ENCODE results near the gene COL4A3. TPM values are rescaled to one million over a fixed set of nuclear protein-coding genes. Genes with fewer than 3 reads are reported as not detected.

The COL4A3 gene
- total RNA-seq, 1 donor from 2014 or later = 0.26 TPM

DNA sequence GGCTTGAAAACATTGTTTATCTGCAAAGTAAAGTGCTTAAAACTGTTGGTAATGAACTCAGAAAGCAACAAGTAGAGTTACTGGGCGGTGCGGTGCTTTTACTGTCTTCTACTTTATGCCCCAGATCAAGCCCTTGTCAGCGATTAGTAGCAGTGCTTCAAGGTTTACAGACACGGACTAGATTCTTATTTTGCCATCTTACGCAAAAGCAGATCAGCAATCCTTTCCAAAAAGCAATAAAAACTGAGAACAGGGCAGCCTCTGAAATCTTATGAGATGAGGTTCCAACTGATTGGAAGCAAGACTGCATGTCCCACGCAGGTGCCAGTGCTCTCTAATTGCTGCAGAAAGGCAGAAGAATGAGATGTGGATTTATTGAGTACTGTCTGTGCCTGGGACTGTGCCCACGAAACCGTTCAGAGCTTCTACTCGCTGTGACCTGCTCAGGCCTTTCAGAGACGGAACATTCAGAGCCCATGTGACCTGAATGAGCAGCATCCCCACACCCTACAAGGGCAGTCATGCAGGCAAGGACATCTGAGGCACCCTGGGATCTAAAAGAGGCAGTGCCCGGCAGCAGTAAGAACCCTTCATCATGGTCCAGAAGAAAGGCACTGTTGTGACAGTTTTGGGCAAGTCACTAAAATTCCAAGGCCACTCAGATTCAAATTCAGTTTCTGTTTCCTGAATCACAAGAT lies 15.7 kb downstream of the COL4A3 start:
- DNase-seq (ENCODE audit: low read depth) (no peak), FAIRE-seq (peak; percentile 28)
- TF ChIP-seq, protein P1, sequence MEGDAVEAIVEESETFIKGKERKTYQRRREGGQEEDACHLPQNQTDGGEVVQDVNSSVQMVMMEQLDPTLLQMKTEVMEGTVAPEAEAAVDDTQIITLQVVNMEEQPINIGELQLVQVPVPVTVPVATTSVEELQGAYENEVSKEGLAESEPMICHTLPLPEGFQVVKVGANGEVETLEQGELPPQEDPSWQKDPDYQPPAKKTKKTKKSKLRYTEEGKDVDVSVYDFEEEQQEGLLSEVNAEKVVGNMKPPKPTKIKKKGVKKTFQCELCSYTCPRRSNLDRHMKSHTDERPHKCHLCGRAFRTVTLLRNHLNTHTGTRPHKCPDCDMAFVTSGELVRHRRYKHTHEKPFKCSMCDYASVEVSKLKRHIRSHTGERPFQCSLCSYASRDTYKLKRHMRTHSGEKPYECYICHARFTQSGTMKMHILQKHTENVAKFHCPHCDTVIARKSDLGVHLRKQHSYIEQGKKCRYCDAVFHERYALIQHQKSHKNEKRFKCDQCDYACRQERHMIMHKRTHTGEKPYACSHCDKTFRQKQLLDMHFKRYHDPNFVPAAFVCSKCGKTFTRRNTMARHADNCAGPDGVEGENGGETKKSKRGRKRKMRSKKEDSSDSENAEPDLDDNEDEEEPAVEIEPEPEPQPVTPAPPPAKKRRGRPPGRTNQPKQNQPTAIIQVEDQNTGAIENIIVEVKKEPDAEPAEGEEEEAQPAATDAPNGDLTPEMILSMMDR (IDR thresholded peaks at IDR 0.05; ENCODE audit: insufficient read depth, low read length, severe bottlenecking) = no peak
- no peak overlapping the region for H3K4me3 ChIP-seq (ENCODE audit: low read depth, low read length)
- H3K27me3 ChIP-seq (ENCODE audit: control insufficient read depth, insufficient read depth, low read length) = no peaks in the 10 kb centered on the region
- H3K36me3 ChIP-seq (ENCODE audit: control insufficient read depth, insufficient read depth, low read length) = no peaks in the 10 kb centered on the region

DNA sequence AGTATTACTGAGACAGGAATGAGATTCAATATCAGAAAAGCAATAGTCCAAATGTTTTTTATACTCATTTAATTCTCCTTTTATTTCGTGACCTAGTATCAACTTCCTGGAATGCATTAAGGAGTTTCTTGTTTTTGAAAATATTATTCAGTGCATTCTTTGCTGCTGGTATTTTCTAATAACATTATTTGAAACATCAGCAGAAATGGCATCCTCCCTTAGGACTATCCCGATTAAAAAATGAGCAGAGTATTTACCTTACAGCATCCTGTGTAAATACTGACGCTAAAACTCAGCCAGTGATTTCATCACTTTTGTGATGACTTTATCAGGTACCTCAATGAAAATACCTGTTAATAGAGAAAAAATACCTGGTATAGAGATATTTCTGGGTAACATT lies 16.3 kb downstream of the COL4A3 start:
- TF ChIP-seq, protein P1 (IDR thresholded peaks at IDR 0.05; ENCODE audit: insufficient read depth, low read length, severe bottlenecking) = no peak
- H3K36me3 ChIP-seq (ENCODE audit: control insufficient read depth, insufficient read depth, low read length) = no peaks in the 10 kb centered on the region
- no peak for FAIRE-seq
- H3K4me3 ChIP-seq (ENCODE audit: low read depth, low read length) = no peak overlapping the region
- no peaks in the 10 kb centered on the region for H3K27me3 ChIP-seq (ENCODE audit: control insufficient read depth, insufficient read depth, low read length)
- no peak for DNase-seq (ENCODE audit: low read depth)

DNA sequence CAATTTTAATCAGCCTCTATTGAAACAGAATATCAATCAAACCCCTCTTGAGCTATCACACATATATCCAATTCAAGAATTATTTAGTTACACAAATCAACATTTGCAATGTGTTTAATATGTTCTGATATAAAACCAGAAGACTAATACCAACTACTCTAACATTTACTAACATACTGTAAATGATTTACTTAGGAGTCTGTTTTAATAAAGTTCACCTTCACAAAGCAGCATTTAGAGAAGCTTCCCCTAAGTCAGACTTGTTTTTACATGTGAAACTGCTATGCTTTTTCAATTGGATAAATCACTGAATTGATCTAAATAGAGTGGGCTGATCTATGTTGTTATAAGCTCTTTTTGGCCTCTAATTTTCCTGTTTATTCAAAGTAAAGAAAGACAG lies 18.3 kb downstream of the COL4A3 start:
- TF ChIP-seq, protein P1 (IDR thresholded peaks at IDR 0.05; ENCODE audit: insufficient read depth, low read length, severe bottlenecking) = no peak
- no peaks in the 10 kb centered on the region for H3K36me3 ChIP-seq (ENCODE audit: control insufficient read depth, insufficient read depth, low read length)
- FAIRE-seq = no peak

DNA sequence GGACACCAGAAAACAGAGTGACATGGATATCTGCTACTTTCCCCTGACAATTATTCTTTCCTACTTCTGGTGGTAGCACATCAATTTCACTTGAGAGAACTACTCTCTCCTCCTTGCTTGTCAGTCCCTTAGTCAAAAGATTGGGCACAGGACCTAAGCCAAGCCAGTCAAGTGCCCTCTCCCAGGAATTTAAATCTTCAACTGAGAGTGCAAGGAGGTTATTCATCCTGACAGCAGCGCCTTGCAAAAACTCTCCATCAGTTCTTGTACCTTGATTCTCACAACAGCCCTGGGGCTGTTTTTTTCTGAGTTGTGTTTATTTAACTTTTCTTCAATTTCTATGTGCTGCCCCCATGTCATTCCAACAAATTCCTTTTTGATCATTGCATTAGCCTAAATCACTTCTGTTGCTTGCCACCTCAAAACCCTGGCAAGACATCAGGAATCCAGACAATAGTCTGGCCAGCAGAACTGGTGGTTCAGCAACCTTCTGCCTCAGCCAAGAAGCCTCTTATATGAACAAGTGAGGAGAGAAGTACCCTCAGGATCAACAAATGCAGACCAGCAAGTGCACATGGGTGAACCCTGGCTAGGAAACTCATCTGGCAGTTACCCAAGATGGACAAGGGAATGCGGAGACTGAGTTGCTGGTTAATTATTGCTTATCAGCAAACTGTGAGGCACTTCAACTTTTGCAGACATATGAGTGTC lies 19.4 kb downstream of the COL4A3 start:
- FAIRE-seq = no peak
- no peak for DNase-seq (ENCODE audit: low read depth)
- H3K27me3 ChIP-seq (ENCODE audit: control insufficient read depth, insufficient read depth, low read length) = no peaks in the 10 kb centered on the region
- TF ChIP-seq, protein P1 (IDR thresholded peaks at IDR 0.05; ENCODE audit: insufficient read depth, low read length, severe bottlenecking) = no peak
- H3K4me3 ChIP-seq (ENCODE audit: low read depth, low read length) = no peak overlapping the region
- no peaks in the 10 kb centered on the region for H3K36me3 ChIP-seq (ENCODE audit: control insufficient read depth, insufficient read depth, low read length)

More for the DNA sequence above, 18.3 kb downstream of the COL4A3 start:
- DNase-seq (ENCODE audit: low read depth) = no peak
- no peak overlapping the region for H3K4me3 ChIP-seq (ENCODE audit: low read depth, low read length)
- H3K27me3 ChIP-seq (ENCODE audit: control insufficient read depth, insufficient read depth, low read length) = no peaks in the 10 kb centered on the region

DNA sequence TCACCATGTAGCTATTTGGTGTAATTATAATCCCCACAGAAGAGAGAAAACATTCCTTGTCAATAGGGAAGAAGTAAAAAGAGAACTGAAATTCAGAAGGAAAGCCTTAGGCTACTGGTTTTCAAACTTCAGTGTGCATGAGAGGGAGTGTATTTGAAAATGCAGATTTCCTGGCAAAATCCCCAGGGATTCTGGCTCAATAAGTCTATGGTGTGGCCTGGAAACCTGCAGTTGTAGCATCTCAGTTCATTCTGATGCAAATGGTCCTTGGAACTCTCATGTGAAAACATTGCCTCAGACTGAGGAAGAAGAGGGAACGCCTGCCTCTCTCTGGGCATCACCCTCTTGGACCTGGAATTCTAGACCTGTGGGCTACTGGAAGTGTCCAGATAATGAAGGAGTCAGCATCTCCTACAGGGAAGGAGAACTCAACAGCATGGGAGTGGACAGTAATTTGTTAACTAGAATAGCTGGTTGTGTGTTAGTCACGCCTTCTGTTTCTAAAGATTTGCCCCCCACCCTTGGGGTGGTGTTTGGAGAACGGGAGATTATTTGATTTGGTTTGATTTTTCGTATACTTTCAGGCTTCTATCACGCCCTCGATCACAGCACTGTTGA lies 21.3 kb downstream of the COL4A3 start:
- H3K36me3 ChIP-seq (ENCODE audit: control insufficient read depth, insufficient read depth, low read length) = no peaks in the 10 kb centered on the region
- H3K4me3 ChIP-seq (ENCODE audit: low read depth, low read length) = no peak overlapping the region
- TF ChIP-seq, protein P1 (IDR thresholded peaks at IDR 0.05; ENCODE audit: insufficient read depth, low read length, severe bottlenecking) = no peak
- H3K27me3 ChIP-seq (ENCODE audit: control insufficient read depth, insufficient read depth, low read length) = no peaks in the 10 kb centered on the region
- FAIRE-seq (no peak), DNase-seq (ENCODE audit: low read depth) (no peak)

Measured in bronchial epithelial cell (primary cell).